Measurements from ENCODE around the gene APBB2. TPM values are rescaled to one million over a fixed set of nuclear protein-coding genes. Genes with fewer than 3 reads are reported as not detected.

The APBB2 gene
- total and polyA plus RNA-seq, 4 donors = 4.8 to 31.5 (median 11.2) TPM

- TF ChIP-seq REST (IDR thresholded peaks at IDR 0.05) = no peak
Observed at GRCh38 chr4:40832175-40832574, 382.2 kb downstream of the APBB2 start (continued).

GRCh38 chr4:40831146-40831907 lies 383.0 kb downstream of the APBB2 start:
- no peak for DNase-seq (ENCODE audit: low spot score)
- Histone ChIP-seq H3K36me3 (ENCODE audit: control insufficient read depth in 4 of 4, insufficient read depth in 3 of 4, low read depth in 1 of 4, low read length in 3 of 4) (peaks cover 0 to 26% (median 7%) of the 10 kb centered on the region in 4 donors), H3K27me3 (ENCODE audit: control insufficient read depth in 4 of 4, insufficient read depth in 4 of 4, low read length in 3 of 4) (no peaks in the 10 kb centered on the region), H3K9me3 (ENCODE audit: control insufficient read depth in 4 of 4, low read length in 3 of 4) (no peaks in the 10 kb centered on the region), H3K27ac (ENCODE audit: low read depth in 1 of 2, low read length in 2 of 2) (no peak overlapping the region), H3K9ac (ENCODE audit: low read depth in 1 of 2, low read length in 2 of 2) (no peak overlapping the region), H3K4me3 (ENCODE audit: low read depth in 1 of 3, low read length in 3 of 3) (no peak overlapping the region), H3K4me1 (ENCODE audit: control insufficient read depth in 4 of 4, insufficient read depth in 4 of 4, low read length in 3 of 4) (no peaks in the 10 kb centered on the region)
- WGBS = 95% methylated on average over 18 of the region's 18 CpGs
- TF ChIP-seq EGR1 (IDR thresholded peaks at IDR 0.05; ENCODE audit: low read depth in 2 of 2) = no peak

- no peak overlapping the region for H3K4me3 ChIP-seq (ENCODE audit: low read depth in 1 of 3, low read length in 3 of 3)
- H3K27me3 ChIP-seq (ENCODE audit: control insufficient read depth in 4 of 4, insufficient read depth in 4 of 4, low read length in 3 of 4) = no peaks in the 10 kb centered on the region
- no peaks in the 10 kb centered on the region for H3K9me3 ChIP-seq (ENCODE audit: control insufficient read depth in 4 of 4, low read length in 3 of 4)
- no peak overlapping the region for H3K9ac ChIP-seq (ENCODE audit: low read depth in 1 of 2, low read length in 2 of 2)
- 80% methylated on average over 4 of the region's 4 CpGs for WGBS
- no peak overlapping the region for H3K27ac ChIP-seq (ENCODE audit: low read depth in 1 of 2, low read length in 2 of 2)
- H3K4me1 ChIP-seq (ENCODE audit: control insufficient read depth in 4 of 4, insufficient read depth in 4 of 4, low read length in 3 of 4) = no peaks in the 10 kb centered on the region
- no peak for DNase-seq (ENCODE audit: low spot score)
- peaks cover 0 to 36% (median 12%) of the 10 kb centered on the region in 4 donors for H3K36me3 ChIP-seq (ENCODE audit: control insufficient read depth in 4 of 4, insufficient read depth in 3 of 4, low read depth in 1 of 4, low read length in 3 of 4)
- no peak for TF ChIP-seq REST (IDR thresholded peaks at IDR 0.05)
- no peak for TF ChIP-seq YY1 (IDR thresholded peaks at IDR 0.05)
- no peak for TF ChIP-seq HNF4A (conservative IDR thresholded peaks at IDR 0.05)
Observed at GRCh38 chr4:40829586-40829985, 384.8 kb downstream of the APBB2 start.

- WGBS = 96% methylated on average over 9 of the region's 9 CpGs
- TF ChIP-seq RAD21 (IDR thresholded peaks at IDR 0.05) (no peak), JUND (IDR thresholded peaks at IDR 0.05) (no peak), RXRA (IDR thresholded peaks at IDR 0.05) (no peak), HNF4G (IDR thresholded peaks at IDR 0.05) (no peak), CTCF (IDR thresholded peaks at IDR 0.05; ENCODE audit: low read depth, low read length, missing input control) (no peak), REST (IDR thresholded peaks at IDR 0.05) (no peak), YY1 (IDR thresholded peaks at IDR 0.05) (no peak), NR2F2 (IDR thresholded peaks at IDR 0.05) (no peak), ATF3 (IDR thresholded peaks at IDR 0.05) (no peak)
Observed at GRCh38 chr4:40828661-40829060, 385.7 kb downstream of the APBB2 start.

More at GRCh38 chr4:40828661-40829060, 385.7 kb downstream of the APBB2 start:
- no peak overlapping the region for H3K27ac ChIP-seq (ENCODE audit: low read depth in 1 of 2, low read length in 2 of 2)
- H3K9me3 ChIP-seq (ENCODE audit: control insufficient read depth in 4 of 4, low read length in 3 of 4) = no peaks in the 10 kb centered on the region
- H3K4me3 ChIP-seq (ENCODE audit: low read depth in 1 of 3, low read length in 3 of 3) = no peak overlapping the region
- no peaks in the 10 kb centered on the region for H3K27me3 ChIP-seq (ENCODE audit: control insufficient read depth in 4 of 4, insufficient read depth in 4 of 4, low read length in 3 of 4)
- DNase-seq (ENCODE audit: low spot score) = no peak
- H3K4me1 ChIP-seq (ENCODE audit: control insufficient read depth in 4 of 4, insufficient read depth in 4 of 4, low read length in 3 of 4) = no peaks in the 10 kb centered on the region
- no peak overlapping the region for H3K9ac ChIP-seq (ENCODE audit: low read depth in 1 of 2, low read length in 2 of 2)
- peaks cover 0 to 32% (median 13%) of the 10 kb centered on the region in 4 donors for H3K36me3 ChIP-seq (ENCODE audit: control insufficient read depth in 4 of 4, insufficient read depth in 3 of 4, low read depth in 1 of 4, low read length in 3 of 4)

Measured in liver (tissue), 9 donors.